ENCODE data around the gene AQP6.

AQP6 gene

GRCh38 chr12:50024805-50025186 is 52.0 kb downstream of the AQP6 start:
- Histone ChIP-seq H2BK5ac (ENCODE audit: low read depth, low read length, poor library complexity, severe bottlenecking) (no peak overlapping the region), H2AK5ac (ENCODE audit: low read length, severe bottlenecking) (no peak overlapping the region), H3K36me3 (ENCODE audit: control insufficient read depth in 1 of 2, insufficient read depth in 2 of 2, low read depth in 1 of 2, low read length in 2 of 2) (no peaks in the 10 kb centered on the region), H2BK12ac (ENCODE audit: low read length in 2 of 2) (no peak overlapping the region), H4K8ac (ENCODE audit: low read length) (no peak overlapping the region), H3K18ac (ENCODE audit: low read depth in 1 of 2, low read length in 2 of 2) (peak overlapping the region in 1 of 2 experiments; percentile 44), H2AFZ (ENCODE audit: low read depth, low read length) (peak overlapping the region; percentile 83), H2BK120ac (ENCODE audit: low read depth, low read length) (no peak overlapping the region), H3K4me3 (ENCODE audit: insufficient read depth in 1 of 2, low read depth in 1 of 2, low read length in 2 of 2) (peak overlapping the region; percentile 96 to 98), H2BK15ac (ENCODE audit: low read depth, poor library complexity, severe bottlenecking) (no peak overlapping the region), H3K27ac (ENCODE audit: low read length, poor library complexity, severe bottlenecking) (no peak overlapping the region), H3K14ac (ENCODE audit: low read length in 2 of 2) (no peak overlapping the region), H3K4ac (ENCODE audit: low read depth in 1 of 2, low read length in 2 of 2) (no peak overlapping the region), H3K4me2 (ENCODE audit: low read length, poor library complexity, severe bottlenecking) (peak overlapping the region; percentile 86), H3K4me1 (ENCODE audit: control insufficient read depth, insufficient read depth, low read depth, low read length) (no peaks in the 10 kb centered on the region), H3K9me3 (ENCODE audit: control insufficient read depth, low read length) (no peaks in the 10 kb centered on the region), H3K23ac (ENCODE audit: low read length in 2 of 2) (peak overlapping the region in 1 of 2 experiments; percentile 90), H3K9ac (ENCODE audit: low read length) (peak overlapping the region; percentile 91), H4K91ac (ENCODE audit: low read length) (no peak overlapping the region), H3K27me3 (ENCODE audit: control insufficient read depth in 1 of 2, insufficient read depth in 1 of 2, low read length in 2 of 2) (no peaks in the 10 kb centered on the region), H3K79me1 (replicated peaks; ENCODE audit: low read length, poor library complexity, severe bottlenecking) (no peaks in the 10 kb centered on the region)
- peak; percentile 46 for DNase-seq
- WGBS = under 1% methylated on average over 15 of the region's 16 CpGs

- no peaks in the 10 kb centered on the region for H3K27me3 ChIP-seq (ENCODE audit: control insufficient read depth in 1 of 2, insufficient read depth in 1 of 2, low read length in 2 of 2)
- peak within 1 kb of the TSS; percentile 83 for H2AFZ ChIP-seq (ENCODE audit: low read depth, low read length)
- peak within 1 kb of the TSS in 1 of 2 experiments; percentile 93 for H3K14ac ChIP-seq (ENCODE audit: low read length in 2 of 2)
- no peaks in the 10 kb centered on the region for H3K9me3 ChIP-seq (ENCODE audit: control insufficient read depth, low read length)
- H3K4me3 ChIP-seq (ENCODE audit: insufficient read depth in 1 of 2, low read depth in 1 of 2, low read length in 2 of 2) = peak within 1 kb of the TSS; percentile 96 to 98
- peak within 1 kb of the TSS; percentile 91 for H3K9ac ChIP-seq (ENCODE audit: low read length)
- H4K91ac ChIP-seq (ENCODE audit: low read length) = peak within 1 kb of the TSS; percentile 34
- H4K8ac ChIP-seq (ENCODE audit: low read length) = peak within 1 kb of the TSS; percentile 68
- H3K27ac ChIP-seq (ENCODE audit: low read length, poor library complexity, severe bottlenecking) = no peak within 1 kb of the TSS
- peak within 1 kb of the TSS; percentile 14 to 44 for H3K18ac ChIP-seq (ENCODE audit: low read depth in 1 of 2, low read length in 2 of 2)
- no peak within 1 kb of the TSS for H2BK5ac ChIP-seq (ENCODE audit: low read depth, low read length, poor library complexity, severe bottlenecking)
- WGBS = under 1% methylated on average over 44 of the region's 47 CpGs
- DNase-seq = peak; percentile 98
- peak within 1 kb of the TSS in 1 of 2 experiments; percentile 37 for H2BK12ac ChIP-seq (ENCODE audit: low read length in 2 of 2)
- H3K4me1 ChIP-seq (ENCODE audit: control insufficient read depth, insufficient read depth, low read depth, low read length) = no peaks in the 10 kb centered on the region
- H3K4me2 ChIP-seq (ENCODE audit: low read length, poor library complexity, severe bottlenecking) = peak within 1 kb of the TSS; percentile 86
- H3K36me3 ChIP-seq (ENCODE audit: control insufficient read depth in 1 of 2, insufficient read depth in 2 of 2, low read depth in 1 of 2, low read length in 2 of 2) = no peaks in the 10 kb centered on the region
- no peak within 1 kb of the TSS for H2BK15ac ChIP-seq (ENCODE audit: low read depth, poor library complexity, severe bottlenecking)
- no peak within 1 kb of the TSS for H3K4ac ChIP-seq (ENCODE audit: low read depth in 1 of 2, low read length in 2 of 2)
- H2BK120ac ChIP-seq (ENCODE audit: low read depth, low read length) = no peak within 1 kb of the TSS
- peak within 1 kb of the TSS in 1 of 2 experiments; percentile 90 for H3K23ac ChIP-seq (ENCODE audit: low read length in 2 of 2)
- peak within 1 kb of the TSS; percentile 76 for H2AK5ac ChIP-seq (ENCODE audit: low read length, severe bottlenecking)
- no peaks in the 10 kb centered on the region for H3K79me1 ChIP-seq (replicated peaks; ENCODE audit: low read length, poor library complexity, severe bottlenecking)
Observed at GRCh38 chr12:50025187-50026059, 52.7 kb downstream of the AQP6 start, which contains the start of gene RACGAP1. Gene RACGAP1 (minus strand): TSS chr12:50025494. CDS start chr12:50016715, 8,779 bp downstream.

- H3K4me1 ChIP-seq (ENCODE audit: control insufficient read depth, insufficient read depth, low read depth, low read length) = no peaks in the 10 kb centered on the region
- H3K4me2 ChIP-seq (ENCODE audit: low read length, poor library complexity, severe bottlenecking) = no peak overlapping the region
- no peak overlapping the region for H2BK15ac ChIP-seq (ENCODE audit: low read depth, poor library complexity, severe bottlenecking)
- H3K36me3 ChIP-seq (ENCODE audit: control insufficient read depth in 1 of 2, insufficient read depth in 2 of 2, low read depth in 1 of 2, low read length in 2 of 2) = no peaks in the 10 kb centered on the region
- no peak overlapping the region for H4K8ac ChIP-seq (ENCODE audit: low read length)
- no peak for DNase-seq
- no peaks in the 10 kb centered on the region for H3K9me3 ChIP-seq (ENCODE audit: control insufficient read depth, low read length)
- no peak overlapping the region for H2BK12ac ChIP-seq (ENCODE audit: low read length in 2 of 2)
- no peak overlapping the region for H3K23ac ChIP-seq (ENCODE audit: low read length in 2 of 2)
- no peak overlapping the region for H4K91ac ChIP-seq (ENCODE audit: low read length)
- H3K4me3 ChIP-seq (ENCODE audit: insufficient read depth in 1 of 2, low read depth in 1 of 2, low read length in 2 of 2) = no peak overlapping the region
- H2AFZ ChIP-seq (ENCODE audit: low read depth, low read length) = no peak overlapping the region
- no peaks in the 10 kb centered on the region for H3K79me1 ChIP-seq (replicated peaks; ENCODE audit: low read length, poor library complexity, severe bottlenecking)
- H3K27me3 ChIP-seq (ENCODE audit: control insufficient read depth in 1 of 2, insufficient read depth in 1 of 2, low read length in 2 of 2) = no peaks in the 10 kb centered on the region
- no peak overlapping the region for H2AK5ac ChIP-seq (ENCODE audit: low read length, severe bottlenecking)
- H2BK5ac ChIP-seq (ENCODE audit: low read depth, low read length, poor library complexity, severe bottlenecking) = no peak overlapping the region
- H3K14ac ChIP-seq (ENCODE audit: low read length in 2 of 2) = no peak overlapping the region
- H3K27ac ChIP-seq (ENCODE audit: low read length, poor library complexity, severe bottlenecking) = no peak overlapping the region
- H3K18ac ChIP-seq (ENCODE audit: low read depth in 1 of 2, low read length in 2 of 2) = no peak overlapping the region
- 92% methylated on average over 3 of the region's 3 CpGs for WGBS
- no peak overlapping the region for H3K4ac ChIP-seq (ENCODE audit: low read depth in 1 of 2, low read length in 2 of 2)
- H2BK120ac ChIP-seq (ENCODE audit: low read depth, low read length) = no peak overlapping the region
- H3K9ac ChIP-seq (ENCODE audit: low read length) = no peak overlapping the region
Observed at GRCh38 chr12:50026691-50027090, 53.9 kb downstream of the AQP6 start.

All from mesenchymal stem cell (in vitro differentiated cells and primary cell).